Measurements from ENCODE around the gene EPN2. TPM values are rescaled to one million over a fixed set of nuclear protein-coding genes. Genes with fewer than 3 reads are reported as not detected.

The EPN2 gene
- total RNA-seq, 1 experiment from 2014 or later = 113 TPM

- intact Hi-C loops (cut with micrococcal nuclease; ENCODE audit: unreplicated experiment) = loop anchor here (1.0 to 5.0 kb wide), 6 partner anchors 84 to 403 kb away; no protein-coding TSS in a partner anchor
- no peak overlapping the region for H3K4me3 ChIP-seq
- peaks cover 16% of the 10 kb centered on the region for H3K79me2 ChIP-seq (ENCODE audit: low read depth)
- no peaks in the 10 kb centered on the region for H3K9me2 ChIP-seq (ENCODE audit: insufficient read depth)
- H3K4me2 ChIP-seq = peak overlapping the region; percentile 80; the same call in 1 of the 2 replicates
- no peaks in the 10 kb centered on the region for H4K20me1 ChIP-seq (ENCODE audit: insufficient read depth)
- H3K9me3 ChIP-seq (ENCODE audit: insufficient read depth, low read depth) = no peaks in the 10 kb centered on the region
- no peaks in the 10 kb centered on the region for H3K27me3 ChIP-seq (ENCODE audit: insufficient read depth, low read depth)
- H3K4me1 ChIP-seq (replicated peaks; ENCODE audit: insufficient read depth) = peaks cover 13% of the 10 kb centered on the region
- CTCF ChIA-PET = interaction anchor here (0.5 to 2.4 kb wide), 7 partner anchors 14 to 1391 kb away, joined by 3 to 27 read pairs (median 6); partner anchors contain the start of genes DRC3 and MAPK7
- no TSS peak for BruUV-seq (replicated peaks)
- DNase-seq = no peak
- H3K36me3 ChIP-seq (ENCODE audit: low read depth) = peaks cover 4% of the 10 kb centered on the region; the same call in 1 of the 2 replicates
- POLR2A ChIA-PET (ENCODE audit: unreplicated experiment) = interaction anchor here (0.7 kb wide), 1 partner anchor 365 kb away, joined by 4 read pairs; no protein-coding TSS in a partner anchor
- peaks cover 6% of the 10 kb centered on the region for H3F3A ChIP-seq (ENCODE audit: insufficient read depth, low read depth)
- no peak overlapping the region for H3K27ac ChIP-seq
- peak overlapping the region; percentile 88; the same call in 1 of the 2 replicates for H2AFZ ChIP-seq
- TF ChIP-seq CTCF (conservative IDR thresholded peaks at IDR 0.05) (no peak), EZH2 (IDR thresholded peaks at IDR 0.05; ENCODE audit: low read depth) (no peak)
Measured at GRCh38 chr17:19363460-19364035, 126.4 kb downstream of the EPN2 start.

GRCh38 chr17:19364699-19365498 lies 127.7 kb downstream of the EPN2 start:
- peaks cover 16% of the 10 kb centered on the region for H3K79me2 ChIP-seq (ENCODE audit: low read depth)
- H3K4me1 ChIP-seq (replicated peaks; ENCODE audit: insufficient read depth) = peaks cover 13% of the 10 kb centered on the region
- no peaks in the 10 kb centered on the region for H3K9me2 ChIP-seq (ENCODE audit: insufficient read depth)
- no peak overlapping the region for H3K27ac ChIP-seq
- BruUV-seq (replicated peaks) = no TSS peak
- no peak overlapping the region for H3K4me3 ChIP-seq
- 0 out of 2 replicates have a peak, but pooled peaks cover under 1% of the 10 kb centered on the region for H3K36me3 ChIP-seq (ENCODE audit: low read depth)
- DNase-seq = no peak
- POLR2A ChIA-PET (ENCODE audit: unreplicated experiment) = interaction anchor here (0.6 kb wide), 1 partner anchor 29 kb away, joined by 5 read pairs; no protein-coding TSS in a partner anchor
- H3K9me3 ChIP-seq (ENCODE audit: insufficient read depth, low read depth) = no peaks in the 10 kb centered on the region
- no peaks in the 10 kb centered on the region for H4K20me1 ChIP-seq (ENCODE audit: insufficient read depth)
- CTCF ChIA-PET = interaction anchor here (0.6 kb wide), 1 partner anchor 389 kb away, joined by 3 read pairs; no protein-coding TSS in a partner anchor
- H3K27me3 ChIP-seq (ENCODE audit: insufficient read depth, low read depth) = no peaks in the 10 kb centered on the region
- intact Hi-C loops (cut with micrococcal nuclease; ENCODE audit: unreplicated experiment) = loop anchor here (5.0 kb wide), 2 partner anchors 287 to 387 kb away; no protein-coding TSS in a partner anchor
- no peak overlapping the region for H3K4me2 ChIP-seq
- no peak for TF ChIP-seq CTCF (conservative IDR thresholded peaks at IDR 0.05)
- no peak for TF ChIP-seq EZH2 (IDR thresholded peaks at IDR 0.05; ENCODE audit: low read depth)
- peaks cover 6% of the 10 kb centered on the region for H3F3A ChIP-seq (ENCODE audit: insufficient read depth, low read depth)
- no peak overlapping the region for H2AFZ ChIP-seq

GRCh38 chr17:19365499-19365817 lies 128.3 kb downstream of the EPN2 start:
- no peaks in the 10 kb centered on the region for H3K9me3 ChIP-seq (ENCODE audit: insufficient read depth, low read depth)
- no peak for DNase-seq
- H3K36me3 ChIP-seq (ENCODE audit: low read depth) = no peaks in the 10 kb centered on the region
- H3K4me1 ChIP-seq (replicated peaks; ENCODE audit: insufficient read depth) = peaks cover 13% of the 10 kb centered on the region
- H2AFZ ChIP-seq = no peak overlapping the region
- no TSS peak for BruUV-seq (replicated peaks)
- ChIA-PET CTCF (no interaction called here), POLR2A (ENCODE audit: unreplicated experiment) (no interaction called here)
- no peaks in the 10 kb centered on the region for H4K20me1 ChIP-seq (ENCODE audit: insufficient read depth)
- TF ChIP-seq CTCF (conservative IDR thresholded peaks at IDR 0.05) = no peak
- TF ChIP-seq EZH2 (IDR thresholded peaks at IDR 0.05; ENCODE audit: low read depth) = no peak
- H3K27me3 ChIP-seq (ENCODE audit: insufficient read depth, low read depth) = no peaks in the 10 kb centered on the region
- intact Hi-C loops (cut with micrococcal nuclease; ENCODE audit: unreplicated experiment) = no loop called here
- no peak overlapping the region for H3K4me2 ChIP-seq
- peaks cover 16% of the 10 kb centered on the region for H3K79me2 ChIP-seq (ENCODE audit: low read depth)
- no peaks in the 10 kb centered on the region for H3K9me2 ChIP-seq (ENCODE audit: insufficient read depth)
- H3K27ac ChIP-seq = no peak overlapping the region
- H3F3A ChIP-seq (ENCODE audit: insufficient read depth, low read depth) = peaks cover 6% of the 10 kb centered on the region
- no peak overlapping the region for H3K4me3 ChIP-seq

All from PC-9 (cell line).